Fibroblast of lung (primary cell): Measurements from ENCODE around the gene HINT2.

Experiments
- CTCF ChIP-seq, 2 donors: IDR thresholded peaks in 1 of 2; conservative IDR thresholded peaks in 1 of 2; 1 replicate in 1 of 2; 2 replicates in 1 of 2; pipeline ENCODE4 v1.5.1; 2011 to 2012; ENCODE audit warnings: low read length in 2 of 2, control low read depth in 1 of 2, inconsistent platforms in 1 of 2, low read depth in 1 of 2, mild to moderate bottlenecking in 1 of 2
- EZH2 ChIP-seq: IDR thresholded peaks from 2 replicates; pipeline ENCODE4 v1.5.1; 2012; ENCODE audit warnings: low read length, control low read depth, mild to moderate bottlenecking; ENCODE audit errors: missing control alignments

- TF ChIP-seq CTCF (conservative IDR thresholded peaks at IDR 0.05 in 1 of 2, IDR thresholded peaks at IDR 0.05 in 1 of 2; ENCODE audit: low read depth in 1 of 2, low read length in 2 of 2) (no peak), EZH2 (no peak)
Observed at GRCh38 chr9:35863583-35863982, 48.7 kb upstream of the HINT2 start.
